HepG2 (cell line): ENCODE data around the gene IQUB. TPM values are rescaled to one million over a fixed set of nuclear protein-coding genes. Genes with fewer than 3 reads are reported as not detected.

Experiments used
- ATAC-seq: fragments of 200-7000 bp; cut with Tn5 transposase; 3 replicates; pipeline ENCODE4 v1.9.1; 2020; ENCODE audit warnings: mild to moderate bottlenecking, moderate library complexity
- BruUV-seq: library from RNA; stranded (reverse); fragments of 400-500 nt; replicated peaks from 2 replicates; lab custom pipeline; 2021; lab: Mats Ljungman, UMichigan
- CTCF ChIA-PET: fragments of 300-600 bp; formaldehyde crosslinking; extraction: SDS; loops from one replicate; lab custom pipeline; 2021; ENCODE audit warnings: low total read pairs, inconsistent platforms, low intra/inter-chr PET ratio; lab: Yijun Ruan, JAX
- POLR2A ChIA-PET: fragments of 350-600 bp; sonication (Branson Sonifier 250); formaldehyde crosslinking; loops from one replicate; lab custom pipeline; 2020; ENCODE audit warnings: antibody characterized with exemption, inconsistent platforms; lab: Yijun Ruan, JAX
- DNase-seq: peaks from one replicate; pipeline ENCODE4 v3.0.0-alpha.2; 2015; ENCODE audit warnings: low spot score
- FAIRE-seq: peaks from 3 replicates; lab custom pipeline; 2011; peaks lifted over from hg19 to GRCh38; lab: Jason Lieb, UNC
- H2AFZ ChIP-seq: one replicate; pipeline ENCODE4 v1.6.1; 2011; ENCODE audit warnings: low read length, inconsistent platforms
- H3K27ac ChIP-seq: fragments of 300-600 bp; 3 replicates; pipeline ENCODE4 v1.8.0; 2011; ENCODE audit warnings: mixed run types, mild to moderate bottlenecking, mixed read lengths, low read length, inconsistent platforms; ENCODE audit not compliant: insufficient read depth; ENCODE audit errors: extremely low read length
- H3K27me3 ChIP-seq, 2 experiments: fragments of 200-600 bp in 1 of 2; 2 replicates in 1 of 2; 3 replicates in 1 of 2; pipeline versions ENCODE4 v1.6.0 to v1.8.0; 2011; ENCODE audit warnings: low read length in 2 of 2, mild to moderate bottlenecking in 2 of 2, moderate library complexity in 2 of 2, inconsistent platforms in 1 of 2; ENCODE audit not compliant: insufficient read depth in 2 of 2, control insufficient read depth in 1 of 2
- H3K36me3 ChIP-seq, 2 experiments: fragments of 200-600 bp in 1 of 2; replicated peaks in 1 of 2; 2 replicates in 1 of 2; 3 replicates in 1 of 2; pipeline versions ENCODE4 v1.5.1 to v1.8.0; 2011; ENCODE audit warnings: low read length in 2 of 2, inconsistent platforms in 1 of 2; ENCODE audit not compliant: insufficient read depth in 2 of 2, control insufficient read depth in 1 of 2
- H3K4me1 ChIP-seq: 2 replicates; pipeline ENCODE4 v1.5.1; 2012; ENCODE audit warnings: low read length, inconsistent platforms; ENCODE audit not compliant: insufficient read depth
- H3K4me2 ChIP-seq: 2 replicates; pipeline ENCODE4 v1.6.0; 2011; ENCODE audit warnings: low read depth, low read length, inconsistent platforms
- H3K4me3 ChIP-seq, 3 experiments: fragments of 200-600 bp in 1 of 3; sonication (generic), shearing (Covaris generic) in 1 of 3; replicated peaks in 1 of 3; 2 replicates each; pipeline ENCODE4 v1.5.1; 2011 to 2016; ENCODE audit warnings: low read length in 3 of 3, inconsistent platforms in 2 of 3, low read depth in 2 of 3, mild to moderate bottlenecking in 2 of 3, control low read depth in 1 of 3, mixed read lengths in 1 of 3; ENCODE audit not compliant: insufficient read depth in 1 of 3
- H3K79me2 ChIP-seq: one replicate; pipeline ENCODE4 v1.6.1; 2011; ENCODE audit warnings: low read length, inconsistent platforms; ENCODE audit not compliant: insufficient read depth
- H3K9ac ChIP-seq: 2 replicates; pipeline ENCODE4 v1.6.0; 2011; ENCODE audit warnings: mild to moderate bottlenecking, low read depth, low read length, inconsistent platforms; ENCODE audit not compliant: insufficient read depth
- H3K9me3 ChIP-seq: 2 replicates; pipeline ENCODE4 v1.5.1; 2012; ENCODE audit warnings: mild to moderate bottlenecking, low read length
- H4K20me1 ChIP-seq: 2 replicates; pipeline ENCODE4 v1.6.0; 2011; ENCODE audit warnings: inconsistent platforms, mild to moderate bottlenecking, low read length, moderate library complexity; ENCODE audit not compliant: insufficient read depth
- ARID3A ChIP-seq: IDR thresholded peaks from 2 replicates; pipeline ENCODE4 v1.6.1; 2012; ENCODE audit warnings: low read depth, low read length, improper control_type of control experiment
- CREB3 ChIP-seq: sonication (generic); formaldehyde crosslinking; IDR thresholded peaks from 2 replicates; pipeline ENCODE4 v1.5.0; 2020; ENCODE audit warnings: missing genetic modification reagents
- KDM5A ChIP-seq: fragments of 200-600 bp; sonication (generic); IDR thresholded peaks from 2 replicates; pipeline ENCODE4 v1.7.0; 2018; ENCODE audit warnings: antibody characterized with exemption, mild to moderate bottlenecking, low read length, borderline replicate concordance
- KLF6 ChIP-seq: IDR thresholded peaks from 2 replicates; pipeline ENCODE4 v1.8.0; 2016; ENCODE audit warnings: missing biosample characterization, missing genetic modification reagents
- MAFF ChIP-seq: IDR thresholded peaks from 2 replicates; pipeline ENCODE4 v1.6.1; 2011; ENCODE audit warnings: low read depth, low read length, improper control_type of control experiment
- NRL ChIP-seq: sonication (generic); formaldehyde crosslinking; IDR thresholded peaks from 2 replicates; pipeline ENCODE4 v1.5.0; 2020; ENCODE audit warnings: missing genetic modification reagents, mild to moderate bottlenecking, moderate library complexity, borderline replicate concordance
- THRA ChIP-seq: sonication (generic); formaldehyde crosslinking; IDR thresholded peaks from 2 replicates; pipeline ENCODE4 v1.4.0; 2020; ENCODE audit warnings: missing genetic modification reagents, borderline replicate concordance
- YY1 ChIP-seq: IDR thresholded peaks from 2 replicates; pipeline ENCODE4 v1.6.1; 2011; ENCODE audit warnings: low read length, low read depth, moderate library complexity, mild to moderate bottlenecking; ENCODE audit not compliant: insufficient read depth, insufficient replicate concordance
- ZNF20 ChIP-seq: sonication (generic); formaldehyde crosslinking; IDR thresholded peaks from 2 replicates; pipeline ENCODE4 v1.4.0; 2020; ENCODE audit warnings: mild to moderate bottlenecking, moderate library complexity, missing genetic modification reagents
- ZNF607 ChIP-seq: sonication (generic); formaldehyde crosslinking; IDR thresholded peaks from 2 replicates; pipeline ENCODE4 v1.5.1; 2020; ENCODE audit warnings: missing genetic modification reagents, mild to moderate bottlenecking, borderline replicate concordance
- ZNF710 ChIP-seq: sonication (generic); formaldehyde crosslinking; IDR thresholded peaks from 2 replicates; pipeline ENCODE4 v1.5.0; 2020; ENCODE audit warnings: mild to moderate bottlenecking, missing genetic modification reagents, borderline replicate concordance
- ZNF761 ChIP-seq: sonication (generic); formaldehyde crosslinking; conservative IDR thresholded peaks from 2 replicates; pipeline ENCODE4 v1.4.0; 2020; ENCODE audit warnings: mild to moderate bottlenecking, missing genetic modification reagents
- ZNF780A ChIP-seq: sonication (generic); formaldehyde crosslinking; IDR thresholded peaks from 2 replicates; pipeline ENCODE4 v1.8.0; 2022; ENCODE audit warnings: mild to moderate bottlenecking, missing genetic modification reagents, moderate library complexity
- ZNF891 ChIP-seq: sonication (generic); formaldehyde crosslinking; IDR thresholded peaks from 2 replicates; pipeline ENCODE4 v1.5.0; 2020; ENCODE audit warnings: mild to moderate bottlenecking, missing genetic modification reagents
- WGBS: methylation state at CpG from one replicate; pipeline ENCODE4 v1.1.6; 2017; ENCODE audit warnings: low lambda C conversion rate; 5-methylcytosine and 5-hydroxymethylcytosine counted together
- in situ Hi-C: cut with HindIII; loops from 2 replicates; pipeline ENCODE4 v1.10.0; 2017; ENCODE audit warnings: low pct_unique_long_range_greater_than_20kb; ENCODE audit not compliant: extremely low pct_ligation_motif_present
- intact Hi-C: fragments of 100-400 bp; cut with micrococcal nuclease; formaldehyde crosslinking; loops from one replicate; pipeline ENCODE4 v1.10.0; 2022; ENCODE audit not compliant: unreplicated experiment
- polyA plus RNA-seq, 8 experiments: library from polyadenylated mRNA; depleted of rRNA in 3 of 8; stranded (reverse) in 7 of 8; unstranded in 1 of 8; fragments of >200 nt; fragmentation: Illumina TruSeq in 4 of 8; extraction: Trizol in 4 of 8; gene quantifications; 2 replicates each; pipeline versions ENCODE4 v1.2.1 to v1.2.3, GENCODE V29; 2011 to 2016; ENCODE audit warnings: low read depth in 4 of 8, missing spikeins in 1 of 8, mixed read lengths in 1 of 8; ENCODE audit not compliant: insufficient read depth in 1 of 8
- total RNA-seq, 5 experiments: library from RNA; depleted of rRNA; stranded (reverse); fragments of >200 nt; fragmentation: Illumina TruSeq; extraction: Trizol; gene quantifications; 2 replicates each; pipeline ENCODE4 v1.2.3, GENCODE V29; 2016; ENCODE audit warnings: low read depth in 1 of 5

The IQUB gene
- total and polyA plus RNA-seq, 2 of the 13 experiments (the other 11 are each of a cell fraction or from before 2014, with no cell fraction given), result 0.07 TPM; not detected in 1

GRCh38 chr7:123502201-123502600 lies 32.2 kb downstream of the IQUB start:
- CTCF ChIA-PET, result no interaction called here
- no peak overlapping the region for H3K4me2 ChIP-seq
- H3K9me3 ChIP-seq, result peaks cover 9% of the 10 kb centered on the region; the same call in 1 of the 2 replicates
- no peak overlapping the region for H3K4me3 ChIP-seq
- no peak overlapping the region for H3K9ac ChIP-seq
- POLR2A ChIA-PET, result no interaction called here
- FAIRE-seq (no peak), DNase-seq (no peak), ATAC-seq (no peak)
- H2AFZ ChIP-seq, result no peak overlapping the region
- no peaks in the 10 kb centered on the region for H3K36me3 ChIP-seq
- no peaks in the 10 kb centered on the region for H3K79me2 ChIP-seq
- intact Hi-C loops, result no loop called here
- WGBS, result 21% methylated on average over 5 of the region's 5 CpGs
- no peaks in the 10 kb centered on the region for H3K4me1 ChIP-seq
- H3K27me3 ChIP-seq, result no peaks in the 10 kb centered on the region
- in situ Hi-C loops, result no loop called here
- H3K27ac ChIP-seq, result no peak overlapping the region
- H4K20me1 ChIP-seq, result no peaks in the 10 kb centered on the region
- TF ChIP-seq ZNF710 (CRISPR knock-in tag) (no peak), NRL (CRISPR knock-in tag) (no peak), CREB3 (CRISPR knock-in tag) (no peak), ZNF780A (CRISPR knock-in tag) (no peak), MAFF (no peak), ARID3A (no peak), KLF6 (no peak), YY1 (no peak), ZNF761 (CRISPR knock-in tag) (no peak), ZNF607 (CRISPR knock-in tag) (no peak), ZNF891 (CRISPR knock-in tag) (no peak), ZNF20 (CRISPR knock-in tag) (no peak), THRA (CRISPR knock-in tag) (no peak), KDM5A (no peak)
- BruUV-seq, result no TSS peak
